HCT116 (cell line): ENCODE measurements around the gene SYMPK. TPM values are rescaled to one million over a fixed set of nuclear protein-coding genes. Genes with fewer than 3 reads are reported as not detected.
A peak's percentile ranks its signal among the peaks of the same experiment; 100 is the strongest.

Source experiments
- CEBPB ChIP-seq: IDR thresholded peaks from 2 replicates; pipeline ENCODE4 v1.6.1; 2012; ENCODE audit warnings: low read depth
- EZH2phosphoT487 ChIP-seq: fragments of 200-600 bp; IDR thresholded peaks from 2 replicates; pipeline ENCODE4 v1.6.1; 2018; ENCODE audit warnings: antibody characterized with exemption, borderline replicate concordance
- JUND ChIP-seq: IDR thresholded peaks from 2 replicates; pipeline ENCODE4 v1.6.1; 2012
- POLR2A ChIP-seq: IDR thresholded peaks from 2 replicates; pipeline ENCODE4 v1.7.0; 2011; ENCODE audit warnings: borderline replicate concordance; ENCODE audit not compliant: insufficient read depth, insufficient read length; ENCODE audit errors: extremely low read depth
- POLR2AphosphoS5 ChIP-seq: IDR thresholded peaks from 2 replicates; pipeline ENCODE4 v1.6.1; 2011; ENCODE audit warnings: mild to moderate bottlenecking, low read depth, low read length, moderate library complexity
- RAD21 ChIP-seq: IDR thresholded peaks from 2 replicates; pipeline ENCODE4 v1.6.1; 2012; ENCODE audit warnings: low read depth, mild to moderate bottlenecking
- SP1 ChIP-seq: IDR thresholded peaks from 2 replicates; pipeline ENCODE4 v1.6.1; 2012; ENCODE audit warnings: low read depth
- YY1 ChIP-seq: IDR thresholded peaks from 2 replicates; pipeline ENCODE4 v1.6.1; 2011; ENCODE audit warnings: low read length, low read depth, moderate library complexity, mild to moderate bottlenecking; ENCODE audit not compliant: insufficient replicate concordance; ENCODE audit errors: extremely low read depth
- ZNF274 ChIP-seq: fragments of 200-500 bp; sonication (Bioruptor generic); IDR thresholded peaks from 2 replicates; pipeline ENCODE4 v1.6.1; 2014; ENCODE audit warnings: mild to moderate bottlenecking, low read depth, low read length, inconsistent platforms
- total RNA-seq: library from RNA; stranded (reverse); gene quantifications from one replicate; pipeline ENCODE4 v1.2.1, GENCODE V29; 2021; ENCODE audit not compliant: unreplicated experiment
- TF ChIP-seq, protein P1 (sequence below): IDR thresholded peaks from 2 replicates; pipeline ENCODE4 v1.6.1; 2012; ENCODE audit warnings: low read depth

The SYMPK gene
- total RNA-seq, 1 experiment from 2014 or later: 117 TPM

DNA sequence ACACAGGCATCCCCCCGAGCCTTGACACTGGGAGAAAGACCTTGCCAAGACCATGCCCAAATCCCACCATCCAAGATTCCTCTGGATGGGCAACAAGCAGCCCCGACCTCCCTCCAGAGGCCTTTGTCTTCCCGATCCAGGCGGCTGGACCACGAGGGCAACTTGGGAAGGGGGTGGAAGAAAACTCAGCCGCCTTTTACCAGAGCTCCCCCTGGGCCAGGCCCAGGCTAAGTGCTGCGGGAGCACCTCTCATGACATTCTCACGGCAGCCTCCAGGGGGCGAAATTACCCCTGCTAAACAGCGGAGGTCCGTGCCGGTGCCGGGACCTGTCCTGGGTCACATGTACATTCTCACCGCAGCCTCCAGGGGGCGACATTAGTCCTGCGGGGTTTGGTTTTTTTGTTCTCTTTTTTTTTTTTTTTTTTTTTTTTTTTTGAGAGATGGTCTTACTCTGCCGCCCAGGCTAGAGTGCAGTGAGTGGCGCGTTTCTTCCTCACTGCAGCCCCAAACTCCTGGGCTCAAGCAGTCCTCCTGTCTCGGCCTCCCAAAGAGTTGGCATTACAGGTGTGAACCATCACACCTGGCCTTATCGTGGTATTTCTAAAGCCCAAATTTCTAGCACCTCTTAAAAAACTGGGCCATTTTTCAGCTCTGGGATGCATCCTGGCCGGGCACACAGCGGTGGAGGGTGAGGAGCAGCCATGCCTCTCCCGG lies 45.8 kb downstream of the SYMPK start (continued):
- TF ChIP-seq, protein P1, sequence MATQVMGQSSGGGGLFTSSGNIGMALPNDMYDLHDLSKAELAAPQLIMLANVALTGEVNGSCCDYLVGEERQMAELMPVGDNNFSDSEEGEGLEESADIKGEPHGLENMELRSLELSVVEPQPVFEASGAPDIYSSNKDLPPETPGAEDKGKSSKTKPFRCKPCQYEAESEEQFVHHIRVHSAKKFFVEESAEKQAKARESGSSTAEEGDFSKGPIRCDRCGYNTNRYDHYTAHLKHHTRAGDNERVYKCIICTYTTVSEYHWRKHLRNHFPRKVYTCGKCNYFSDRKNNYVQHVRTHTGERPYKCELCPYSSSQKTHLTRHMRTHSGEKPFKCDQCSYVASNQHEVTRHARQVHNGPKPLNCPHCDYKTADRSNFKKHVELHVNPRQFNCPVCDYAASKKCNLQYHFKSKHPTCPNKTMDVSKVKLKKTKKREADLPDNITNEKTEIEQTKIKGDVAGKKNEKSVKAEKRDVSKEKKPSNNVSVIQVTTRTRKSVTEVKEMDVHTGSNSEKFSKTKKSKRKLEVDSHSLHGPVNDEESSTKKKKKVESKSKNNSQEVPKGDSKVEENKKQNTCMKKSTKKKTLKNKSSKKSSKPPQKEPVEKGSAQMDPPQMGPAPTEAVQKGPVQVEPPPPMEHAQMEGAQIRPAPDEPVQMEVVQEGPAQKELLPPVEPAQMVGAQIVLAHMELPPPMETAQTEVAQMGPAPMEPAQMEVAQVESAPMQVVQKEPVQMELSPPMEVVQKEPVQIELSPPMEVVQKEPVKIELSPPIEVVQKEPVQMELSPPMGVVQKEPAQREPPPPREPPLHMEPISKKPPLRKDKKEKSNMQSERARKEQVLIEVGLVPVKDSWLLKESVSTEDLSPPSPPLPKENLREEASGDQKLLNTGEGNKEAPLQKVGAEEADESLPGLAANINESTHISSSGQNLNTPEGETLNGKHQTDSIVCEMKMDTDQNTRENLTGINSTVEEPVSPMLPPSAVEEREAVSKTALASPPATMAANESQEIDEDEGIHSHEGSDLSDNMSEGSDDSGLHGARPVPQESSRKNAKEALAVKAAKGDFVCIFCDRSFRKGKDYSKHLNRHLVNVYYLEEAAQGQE: no peak
- TF ChIP-seq ZNF274: no peak
- TF ChIP-seq EZH2phosphoT487: no peak
- no peak for TF ChIP-seq SP1
- TF ChIP-seq YY1: peak; percentile 35
- TF ChIP-seq JUND: no peak
- peak; percentile 87 for TF ChIP-seq RAD21
- TF ChIP-seq CEBPB: no peak
- TF ChIP-seq POLR2AphosphoS5: peak; percentile 57
- no peak for TF ChIP-seq POLR2A
- TF ChIP-seq, all 23 proteins: peak for 6
